ENCODE results near the gene SART3. TPM values are rescaled to one million over a fixed set of nuclear protein-coding genes. Genes with fewer than 3 reads are reported as not detected.

SART3 gene
- total and polyA plus RNA-seq, 8 donors, result 35.1 to 81.7 (median 64.3) TPM

GRCh38 chr12:108565146-108565545 is 4.2 kb upstream of the SART3 start:
- ATAC-seq, result no peak

GRCh38 chr12:108564724-108565123 is 3.8 kb upstream of the SART3 start:
- intact Hi-C loops (cut with DNase I), result loop anchor here in 1 of 2 donors (5.0 kb wide), 2 partner anchors 53 to 238 kb away; no protein-coding TSS in a partner anchor
- Histone ChIP-seq H3K36me3 (peaks cover 4 to 57% of the 10 kb centered on the region in 2 donors), H3K4me3 (no peak overlapping the region), H3K27ac (no peak overlapping the region), H3K27me3 (no peaks in the 10 kb centered on the region), H3K4me1 (peaks cover 26 to 63% of the 10 kb centered on the region in 2 donors), H3K9me3 (no peaks in the 10 kb centered on the region)
- DNase-seq, result no peak
- no peak for ATAC-seq
- no peak for TF ChIP-seq CTCF (IDR thresholded peaks at IDR 0.05)

More at GRCh38 chr12:108565146-108565545, 4.2 kb upstream of the SART3 start:
- no peak overlapping the region for H3K4me3 ChIP-seq
- H3K27me3 ChIP-seq, result no peaks in the 10 kb centered on the region
- H3K4me1 ChIP-seq, result peaks cover 22 to 58% of the 10 kb centered on the region in 2 donors
- no peak overlapping the region for H3K27ac ChIP-seq
- H3K9me3 ChIP-seq, result no peaks in the 10 kb centered on the region
- TF ChIP-seq CTCF (IDR thresholded peaks at IDR 0.05), result no peak
- DNase-seq, result no peak
- peaks cover 4 to 62% of the 10 kb centered on the region in 2 donors for H3K36me3 ChIP-seq
- intact Hi-C loops (cut with DNase I), result loop anchor here in 1 of 2 donors (5.0 kb wide), 2 partner anchors 52 to 237 kb away; no protein-coding TSS in a partner anchor

- ATAC-seq (no peak), DNase-seq (no peak)
- Histone ChIP-seq H3K27ac (peak overlapping the region; percentile 91 to 92), H3K4me3 (peak overlapping the region in 1 of 2 donors; percentile 98), H3K4me1 (peaks cover 34 to 71% of the 10 kb centered on the region in 2 donors), H3K9me3 (no peaks in the 10 kb centered on the region), H3K36me3 (peaks cover 4 to 48% of the 10 kb centered on the region in 2 donors), H3K27me3 (no peaks in the 10 kb centered on the region)
- intact Hi-C loops (cut with DNase I), result no loop called here
- TF ChIP-seq CTCF (IDR thresholded peaks at IDR 0.05), result no peak
Measured at GRCh38 chr12:108563804-108564151, 2.8 kb upstream of the SART3 start.

- TF ChIP-seq CTCF (IDR thresholded peaks at IDR 0.05), result peak; percentile 78 to 81
- peak overlapping the region; percentile 71 to 98 for H3K4me3 ChIP-seq
- intact Hi-C loops (cut with DNase I), result no loop called here
- no peaks in the 10 kb centered on the region for H3K9me3 ChIP-seq
- H3K36me3 ChIP-seq, result peaks cover 4 to 43% of the 10 kb centered on the region in 2 donors
- no peaks in the 10 kb centered on the region for H3K27me3 ChIP-seq
- H3K4me1 ChIP-seq, result peaks cover 32 to 71% of the 10 kb centered on the region in 2 donors
- ATAC-seq (peak; percentile 56), DNase-seq (peak; percentile 56 to 90 (median 88))
- peak overlapping the region; percentile 91 to 92 for H3K27ac ChIP-seq
Measured at GRCh38 chr12:108563136-108563803, 2.3 kb upstream of the SART3 start.

- peaks cover 29 to 73% of the 10 kb centered on the region in 2 donors for H3K4me1 ChIP-seq
- DNase-seq (peak; percentile 98 to 100 (median 98)), ATAC-seq (peak; percentile 84)
- H3K9me3 ChIP-seq, result no peaks in the 10 kb centered on the region
- H3K27me3 ChIP-seq, result no peaks in the 10 kb centered on the region
- intact Hi-C loops (cut with DNase I), result no loop called here
- peaks cover 0 to 38% of the 10 kb centered on the region in 2 donors for H3K36me3 ChIP-seq
- H3K27ac ChIP-seq, result peak within 1 kb of the TSS; percentile 91 to 92
- TF ChIP-seq CTCF (IDR thresholded peaks at IDR 0.05), result no peak
- peak within 1 kb of the TSS; percentile 71 to 98 for H3K4me3 ChIP-seq
Measured at GRCh38 chr12:108562348-108563135, 1.6 kb upstream of the SART3 start, which contains the start of gene ISCU. Gene ISCU, plus strand, starts transcription at chr12:108562596. Its CDS starts 27 bp downstream, at chr12:108562623.
